HepG2 (cell line): Measurements from ENCODE around the gene ISY1. TPM values are rescaled to one million over a fixed set of nuclear protein-coding genes. Genes with fewer than 3 reads are reported as not detected.

Experiments
- CSRNP1 ChIP-seq: sonication (generic); formaldehyde crosslinking; IDR thresholded peaks from 2 replicates; pipeline ENCODE4 v1.8.1; 2023; ENCODE audit warnings: mild to moderate bottlenecking, missing genetic modification reagents
- DMAP1 ChIP-seq: IDR thresholded peaks from 2 replicates; pipeline ENCODE4 v1.6.1; 2016
- FOXP4 ChIP-seq: sonication (generic); formaldehyde crosslinking; IDR thresholded peaks from 2 replicates; pipeline ENCODE4 v1.4.0; 2020; ENCODE audit warnings: missing genetic modification reagents
- ISL2 ChIP-seq: sonication (generic); formaldehyde crosslinking; IDR thresholded peaks from 2 replicates; pipeline ENCODE4 v1.5.0; 2020; ENCODE audit warnings: missing genetic modification reagents
- KAT7 ChIP-seq: IDR thresholded peaks from 2 replicates; pipeline ENCODE4 v1.6.1; 2018; ENCODE audit warnings: borderline replicate concordance, missing compliant biosample characterization
- MYPOP ChIP-seq: sonication (generic); formaldehyde crosslinking; IDR thresholded peaks from 2 replicates; pipeline ENCODE4 v1.8.1; 2023; ENCODE audit warnings: mild to moderate bottlenecking, moderate library complexity, missing genetic modification reagents
- REPIN1 ChIP-seq: sonication (generic); formaldehyde crosslinking; IDR thresholded peaks from 2 replicates; pipeline ENCODE4 v1.8.0; 2022; ENCODE audit warnings: missing genetic modification reagents, low read depth, mild to moderate bottlenecking, borderline replicate concordance
- RERE ChIP-seq: IDR thresholded peaks from 2 replicates; pipeline ENCODE4 v1.6.1; 2016; ENCODE audit warnings: low read depth, missing genetic modification reagents, missing compliant biosample characterization
- TFAP4 ChIP-seq: sonication (generic); IDR thresholded peaks from 2 replicates; pipeline ENCODE4 v1.6.1; 2016; ENCODE audit warnings: low read depth, borderline replicate concordance
- ZNF12 ChIP-seq: sonication (generic); formaldehyde crosslinking; IDR thresholded peaks from 2 replicates; pipeline ENCODE4 v1.5.0; 2020; ENCODE audit warnings: missing genetic modification reagents
- ZNF124 ChIP-seq: sonication (generic); formaldehyde crosslinking; IDR thresholded peaks from 2 replicates; pipeline ENCODE4 v1.4.0; 2020; ENCODE audit warnings: missing genetic modification reagents
- ZNF225 ChIP-seq: sonication (generic); formaldehyde crosslinking; IDR thresholded peaks from 2 replicates; pipeline ENCODE4 v1.4.0; 2020; ENCODE audit warnings: mild to moderate bottlenecking, missing genetic modification reagents
- ZNF430 ChIP-seq: sonication (generic); formaldehyde crosslinking; IDR thresholded peaks from 2 replicates; pipeline ENCODE4 v1.9.0; 2021; ENCODE audit warnings: mild to moderate bottlenecking, missing genetic modification reagents
- ZNF530 ChIP-seq: sonication (generic); formaldehyde crosslinking; IDR thresholded peaks from 2 replicates; pipeline ENCODE4 v1.5.0; 2020; ENCODE audit warnings: low read depth, mild to moderate bottlenecking, missing genetic modification reagents
- ZNF710 ChIP-seq: sonication (generic); formaldehyde crosslinking; IDR thresholded peaks from 2 replicates; pipeline ENCODE4 v1.5.0; 2020; ENCODE audit warnings: mild to moderate bottlenecking, missing genetic modification reagents, borderline replicate concordance
- polyA plus RNA-seq, 8 experiments: library from polyadenylated mRNA; depleted of rRNA in 3 of 8; stranded (reverse) in 7 of 8; unstranded in 1 of 8; fragments of >200 nt; fragmentation: Illumina TruSeq in 4 of 8; extraction: Trizol in 4 of 8; gene quantifications; 2 replicates each; pipeline versions ENCODE4 v1.2.1 to v1.2.3, GENCODE V29; 2011 to 2016; ENCODE audit warnings: low read depth in 4 of 8, missing spikeins in 1 of 8, mixed read lengths in 1 of 8; ENCODE audit not compliant: insufficient read depth in 1 of 8
- total RNA-seq, 5 experiments: library from RNA; depleted of rRNA; stranded (reverse); fragments of >200 nt; fragmentation: Illumina TruSeq; extraction: Trizol; gene quantifications; 2 replicates each; pipeline ENCODE4 v1.2.3, GENCODE V29; 2016; ENCODE audit warnings: low read depth in 1 of 5

ISY1 gene
- total and polyA plus RNA-seq, 2 of the 13 experiments (the other 11 are each of a cell fraction or from before 2014, with no cell fraction given) = 21.0 to 39.1 TPM

GRCh38 chr3:129116482-129116946 is 44.3 kb downstream of the ISY1 start (continued):
- TF ChIP-seq RERE (CRISPR knock-in tag) (0 out of 2 replicates have a peak, but pooled peaks have one; percentile 17), ZNF225 (no peak), KAT7 (no peak), REPIN1 (no peak; the same call in 1 of the 2 replicates), CSRNP1 (CRISPR knock-in tag) (no peak), ZNF124 (no peak), ISL2 (CRISPR knock-in tag) (no peak), TFAP4 (no peak), ZNF12 (0 out of 2 replicates have a peak, but pooled peaks have one; percentile 31), DMAP1 (CRISPR knock-in tag) (no peak; the same call in 1 of the 2 replicates), ZNF710 (CRISPR knock-in tag) (peak; percentile 83; the same call in 1 of the 2 replicates), ZNF530 (CRISPR knock-in tag) (no peak), FOXP4 (CRISPR knock-in tag) (no peak), ZNF430 (CRISPR knock-in tag) (no peak), MYPOP (CRISPR knock-in tag) (no peak)
